Measurements from ENCODE around the gene ZNF169.
"Not testable (repeated sequence)": the region's sequence is repeated elsewhere in the genome, so short reads cannot be mapped to it uniquely, and the experiment has no call there.

The ZNF169 gene

DNA sequence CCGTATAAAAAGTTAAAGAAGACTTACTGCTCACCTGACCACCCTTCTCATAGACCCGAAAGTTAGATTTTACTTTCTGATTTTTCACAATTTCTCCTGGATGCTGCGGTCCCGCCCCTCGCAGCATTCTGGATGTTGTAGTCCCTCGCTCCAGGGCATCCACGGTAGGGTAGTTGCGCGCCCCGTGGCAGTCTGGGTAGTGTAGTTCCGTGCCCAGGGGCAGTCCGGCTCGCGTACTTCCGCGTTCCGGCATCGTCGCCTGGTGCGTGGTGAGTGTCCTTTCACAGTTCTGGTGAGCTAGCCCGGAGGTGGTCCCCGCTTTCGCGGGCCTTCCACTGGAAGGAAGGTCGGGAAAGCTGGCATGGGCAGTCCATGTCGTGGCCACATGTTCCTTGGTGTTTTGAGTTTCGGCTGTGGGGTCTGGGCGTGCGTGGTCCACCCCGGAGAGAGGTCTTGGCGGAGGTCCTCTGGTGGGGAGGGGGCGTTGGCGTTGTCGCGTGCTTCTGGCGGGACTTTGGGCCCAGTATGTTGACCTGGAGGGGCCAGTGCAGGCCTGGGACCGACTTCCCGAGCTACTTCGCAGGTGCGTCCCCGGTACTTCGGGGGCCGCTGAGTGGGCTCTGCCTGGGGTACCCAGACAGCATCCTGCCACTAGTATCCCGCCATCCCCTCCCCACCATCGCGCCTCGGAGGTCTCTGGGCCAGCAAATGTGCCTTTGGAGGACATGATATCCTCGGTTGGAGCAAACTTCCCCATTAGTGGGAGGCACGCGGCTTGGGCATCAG lies at the start of gene ZNF169:
Gene ZNF169 (plus strand): TSS at position 222 of the 786 bp plus-strand sequence. CDS start 19,515 bp downstream, outside the sequence.
- DNase-seq (ENCODE audit: low spot score): peak; percentile 82

DNA sequence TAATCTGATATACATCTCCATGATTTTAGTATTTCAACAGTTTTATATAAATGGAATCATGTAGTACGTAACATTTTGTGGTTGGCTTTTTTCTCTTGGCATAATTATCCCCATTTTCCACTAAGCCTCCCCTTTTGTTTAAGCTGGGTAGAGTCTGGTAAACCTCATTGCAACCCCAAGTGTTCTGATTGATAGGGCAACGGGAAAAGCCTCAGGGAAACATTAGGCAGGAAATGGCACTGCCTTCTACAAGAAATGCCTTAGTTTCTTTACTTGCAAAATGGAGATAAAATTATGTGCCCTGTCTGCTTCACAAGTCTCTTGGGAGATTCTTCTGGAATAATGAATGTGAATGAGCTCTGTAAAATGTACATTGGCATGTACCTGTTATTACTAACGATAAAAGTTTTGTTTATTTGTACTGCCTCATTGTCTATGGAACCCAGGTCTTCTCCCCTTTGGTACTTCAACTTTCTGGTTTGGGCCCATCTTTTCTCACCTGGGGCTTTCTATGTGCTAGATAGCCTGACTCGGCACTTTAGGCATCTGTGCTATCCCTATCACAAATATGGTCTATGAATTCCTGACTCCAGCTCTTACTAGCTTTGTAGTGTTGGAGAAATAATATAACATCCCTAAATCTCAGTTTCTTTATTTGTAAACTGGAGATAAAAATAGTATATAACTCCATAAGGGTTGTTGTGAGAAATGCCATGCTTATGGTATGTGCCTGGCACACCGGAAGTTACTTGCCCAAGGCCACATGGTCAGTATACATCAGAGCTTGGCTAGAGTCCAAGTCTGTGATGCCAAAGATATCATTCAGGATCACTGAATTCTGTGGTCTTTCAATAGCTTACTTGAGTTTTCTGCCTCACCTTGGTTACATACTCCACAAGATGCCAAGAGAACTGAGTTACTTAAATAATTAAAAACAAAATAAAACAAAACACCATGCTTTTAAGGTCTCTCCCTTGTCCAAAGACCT lies 48.2 kb upstream of the ZNF169 start:
- no peak for DNase-seq (ENCODE audit: low spot score)

DNA sequence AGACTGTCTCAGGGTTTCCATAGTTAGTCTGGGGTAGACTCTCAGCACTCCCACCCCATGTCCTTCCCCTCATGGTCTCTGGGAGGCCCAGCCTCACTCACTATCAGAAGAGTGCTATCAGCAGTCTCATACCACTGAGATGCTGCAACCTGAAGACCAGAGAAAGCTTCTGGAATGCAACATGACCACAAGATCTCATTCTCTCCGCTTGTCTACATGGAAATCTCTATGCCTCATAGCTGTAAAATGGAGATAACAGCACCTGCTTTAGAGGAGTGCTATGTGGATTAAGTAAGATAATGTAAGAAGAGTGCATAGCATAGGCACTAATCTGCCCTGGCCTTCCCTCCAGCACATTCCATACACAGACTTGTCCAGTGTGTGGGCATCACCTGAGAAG lies 47.0 kb upstream of the ZNF169 start:
- DNase-seq (ENCODE audit: low spot score): no peak

DNA sequence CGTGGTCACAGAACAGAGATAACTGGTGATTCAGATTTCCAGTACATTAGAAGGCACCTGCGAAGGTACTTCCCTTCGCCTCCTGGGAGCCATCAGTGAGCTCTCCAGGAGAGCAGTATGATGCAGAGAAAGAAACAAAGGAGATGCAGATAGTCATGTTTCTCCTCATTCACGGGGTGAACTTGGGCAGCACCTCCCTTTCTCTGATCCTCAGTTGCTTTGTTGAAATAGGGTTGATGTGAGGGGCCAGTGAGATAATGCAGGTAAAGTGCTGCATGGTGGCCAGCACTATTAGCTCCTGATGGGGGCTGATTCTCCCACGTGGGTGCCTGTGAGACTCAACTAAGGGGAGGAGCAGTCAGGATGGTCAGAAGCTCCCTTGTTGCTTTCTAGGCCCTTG lies 46.6 kb upstream of the ZNF169 start:
- no peak for DNase-seq (ENCODE audit: low spot score)

DNA sequence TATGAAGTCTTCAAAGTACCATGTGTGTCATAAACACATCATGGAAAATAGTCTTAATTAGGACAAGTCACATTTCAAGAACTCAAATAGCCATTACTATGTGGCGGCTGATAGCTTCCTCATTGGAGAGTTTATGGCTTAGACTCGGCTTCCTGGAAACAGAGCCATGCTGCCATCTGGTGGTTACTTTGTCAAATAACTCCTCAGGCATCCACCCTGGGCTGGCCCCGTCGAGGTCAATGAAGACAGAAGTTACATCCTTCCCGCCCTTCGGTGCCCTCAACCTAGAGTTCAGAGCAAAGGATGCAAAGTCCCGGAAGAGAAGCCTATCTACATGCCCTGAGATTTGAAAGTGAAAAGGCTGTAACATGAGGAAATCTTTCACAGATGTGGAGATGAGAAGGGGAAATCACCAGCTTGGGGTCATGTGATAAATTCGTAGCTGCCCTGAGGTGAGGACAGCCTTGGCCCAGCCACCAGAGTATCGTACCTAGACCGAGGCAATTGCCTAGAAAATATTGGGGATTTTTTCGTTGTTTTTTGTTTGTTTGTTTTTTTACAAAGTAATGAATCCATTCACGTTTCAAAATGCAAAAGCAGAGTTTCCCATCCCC lies 45.5 kb upstream of the ZNF169 start:
- DNase-seq (ENCODE audit: low spot score): peak; percentile 70

DNA sequence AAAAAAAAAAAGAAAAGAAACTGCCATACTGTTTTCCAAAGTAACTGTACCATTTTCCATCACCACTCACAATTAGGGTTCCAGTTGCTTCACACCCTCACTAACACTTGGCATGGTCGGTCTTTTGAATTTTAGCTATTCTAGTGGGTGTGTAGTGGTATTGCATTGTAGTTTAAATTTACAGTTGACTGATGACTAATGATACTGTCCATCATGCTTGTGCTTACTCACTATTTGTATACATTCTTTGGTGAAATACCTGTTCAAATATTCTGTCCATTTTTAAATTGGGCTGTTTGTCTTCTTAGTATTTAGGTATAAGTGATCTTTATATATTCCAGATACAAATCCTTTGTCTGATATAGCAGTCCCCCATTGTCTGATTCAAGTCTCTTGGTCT lies 36.2 kb upstream of the ZNF169 start:
- no peak for DNase-seq (ENCODE audit: low spot score)

DNA sequence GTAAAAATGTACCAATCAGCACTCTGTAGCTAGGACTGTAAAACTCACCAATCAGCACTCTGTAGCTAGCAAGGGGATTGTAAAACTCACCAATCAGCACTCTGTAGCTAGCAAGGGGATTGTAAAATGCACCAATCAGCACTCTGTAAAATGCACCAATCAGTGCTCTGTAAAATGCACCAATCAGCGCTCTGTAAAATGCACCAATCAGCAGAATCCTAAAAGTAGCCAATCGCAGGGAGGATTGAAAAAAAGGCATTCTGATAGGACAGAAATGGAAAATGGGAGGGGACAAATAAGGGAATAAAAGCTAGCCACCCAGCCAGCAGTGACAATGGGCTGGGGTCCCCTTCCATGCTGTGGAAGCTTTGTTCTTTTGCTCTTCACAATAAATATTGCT lies 33.7 kb upstream of the ZNF169 start:
- DNase-seq (ENCODE audit: low spot score): not testable (repeated sequence)

DNA sequence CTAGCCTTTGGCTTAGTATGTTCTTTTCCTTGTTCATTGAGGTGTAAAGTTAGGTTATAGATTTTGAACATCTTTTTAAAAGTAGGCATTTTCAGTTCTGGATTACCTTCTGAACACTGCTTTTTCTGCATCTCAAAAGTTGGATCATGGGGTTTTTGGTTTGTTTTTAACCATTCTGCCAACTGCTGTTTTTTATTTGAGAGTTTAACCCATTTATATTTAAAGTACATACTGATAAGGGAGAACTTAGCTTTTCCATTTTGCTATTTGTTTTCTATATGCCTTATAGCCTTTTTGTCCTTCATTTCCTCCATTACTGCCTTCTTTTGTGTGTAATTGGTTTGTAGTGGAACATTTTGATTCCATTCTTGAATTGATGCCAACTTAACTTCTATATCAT lies 30.5 kb upstream of the ZNF169 start:
- no peak for DNase-seq (ENCODE audit: low spot score)

DNA sequence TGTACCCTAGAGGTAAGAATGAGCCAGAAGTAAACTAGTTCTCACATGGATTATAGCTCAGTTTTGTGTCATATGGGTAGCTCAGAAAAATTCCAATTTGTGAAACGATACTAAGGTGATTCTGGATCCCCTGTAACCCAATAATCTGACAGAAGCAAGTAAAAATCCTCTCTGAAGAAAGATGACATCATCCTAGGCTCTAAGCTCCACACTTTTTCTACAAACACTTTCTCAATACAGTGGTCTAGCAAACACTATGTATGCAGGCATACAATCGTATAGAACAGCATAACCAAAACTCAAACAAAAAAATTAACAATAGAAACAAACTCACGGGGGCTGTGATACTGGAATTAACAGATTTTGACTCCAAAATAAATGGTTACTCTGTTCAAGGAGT lies 26.7 kb upstream of the ZNF169 start:
- DNase-seq (ENCODE audit: low spot score): no peak

DNA sequence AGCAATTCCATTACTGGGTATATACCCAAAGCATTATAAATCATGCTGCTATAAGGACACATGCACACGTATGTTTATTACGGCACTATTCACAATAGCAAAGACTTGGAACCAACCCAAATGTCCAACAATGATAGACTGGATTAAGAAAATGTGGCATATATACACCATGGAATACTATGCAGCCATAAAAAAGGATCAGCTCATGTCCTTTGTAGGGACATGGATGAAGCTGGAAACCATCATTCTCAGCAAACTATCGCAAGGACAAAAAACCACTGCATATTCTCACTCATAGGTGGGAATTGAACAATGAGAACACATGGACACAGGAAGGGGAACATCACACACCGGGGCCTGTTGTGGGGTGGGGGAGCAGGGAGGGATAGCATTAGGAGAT lies 18.0 kb upstream of the ZNF169 start:
- DNase-seq (ENCODE audit: low spot score): not testable (repeated sequence)

DNA sequence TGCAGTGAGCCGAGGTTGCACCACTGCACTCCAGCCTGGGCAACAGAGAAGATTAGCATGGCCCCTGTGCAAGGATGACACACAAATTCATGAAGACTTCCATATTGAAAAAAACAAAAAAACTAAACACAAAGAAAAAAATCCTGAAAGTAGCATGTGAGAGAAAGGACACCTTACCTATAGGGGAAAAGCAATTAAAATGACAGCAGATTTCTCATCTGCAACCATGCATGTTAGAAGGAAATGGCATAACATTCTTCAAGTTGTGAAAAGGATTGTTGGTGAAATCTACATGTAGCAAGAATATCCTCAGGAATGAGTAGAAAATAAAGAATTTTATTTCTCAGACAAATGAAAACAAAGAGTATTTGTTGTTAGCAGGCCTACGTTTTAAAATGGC lies 13.4 kb upstream of the ZNF169 start:
- no peak for DNase-seq (ENCODE audit: low spot score)

DNA sequence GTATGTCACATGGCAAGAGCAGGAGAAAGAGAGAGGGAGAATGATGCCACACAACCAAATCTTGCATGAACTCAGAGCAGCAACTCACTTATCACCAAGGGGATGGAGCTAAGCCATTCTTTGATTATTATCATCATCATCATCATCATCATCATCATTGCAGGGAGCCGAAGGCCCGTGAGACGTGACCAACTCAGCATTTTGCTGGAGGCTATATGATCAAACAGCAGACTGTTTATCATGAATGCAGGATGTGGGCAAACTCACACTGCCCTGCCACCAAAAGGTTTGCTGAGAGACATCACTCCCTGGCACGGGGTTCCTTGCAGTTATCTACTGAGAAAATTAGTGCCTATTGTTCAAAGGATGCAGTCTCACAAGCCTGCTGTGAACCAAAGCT lies 8.6 kb upstream of the ZNF169 start:
- DNase-seq (ENCODE audit: low spot score): no peak

DNA sequence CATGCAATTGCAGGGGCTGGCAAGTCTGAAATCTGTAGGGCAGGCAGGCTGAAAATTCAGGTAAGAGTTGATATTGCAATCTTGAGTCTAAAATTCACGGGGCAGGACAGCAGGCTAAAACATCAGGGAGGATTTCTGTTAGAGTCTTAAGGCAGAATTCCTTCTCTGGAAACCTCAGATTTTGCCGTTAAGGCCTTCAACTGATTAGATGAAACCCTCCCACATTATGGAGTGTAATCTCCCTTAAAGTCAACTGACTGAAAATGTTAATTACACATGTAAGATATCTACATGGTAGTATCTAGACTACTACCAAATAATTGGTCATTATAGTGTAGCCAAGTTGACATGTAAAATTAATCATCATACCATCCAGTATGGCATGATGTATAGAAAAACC lies 3.1 kb upstream of the ZNF169 start:
- no peak for DNase-seq (ENCODE audit: low spot score)

DNA sequence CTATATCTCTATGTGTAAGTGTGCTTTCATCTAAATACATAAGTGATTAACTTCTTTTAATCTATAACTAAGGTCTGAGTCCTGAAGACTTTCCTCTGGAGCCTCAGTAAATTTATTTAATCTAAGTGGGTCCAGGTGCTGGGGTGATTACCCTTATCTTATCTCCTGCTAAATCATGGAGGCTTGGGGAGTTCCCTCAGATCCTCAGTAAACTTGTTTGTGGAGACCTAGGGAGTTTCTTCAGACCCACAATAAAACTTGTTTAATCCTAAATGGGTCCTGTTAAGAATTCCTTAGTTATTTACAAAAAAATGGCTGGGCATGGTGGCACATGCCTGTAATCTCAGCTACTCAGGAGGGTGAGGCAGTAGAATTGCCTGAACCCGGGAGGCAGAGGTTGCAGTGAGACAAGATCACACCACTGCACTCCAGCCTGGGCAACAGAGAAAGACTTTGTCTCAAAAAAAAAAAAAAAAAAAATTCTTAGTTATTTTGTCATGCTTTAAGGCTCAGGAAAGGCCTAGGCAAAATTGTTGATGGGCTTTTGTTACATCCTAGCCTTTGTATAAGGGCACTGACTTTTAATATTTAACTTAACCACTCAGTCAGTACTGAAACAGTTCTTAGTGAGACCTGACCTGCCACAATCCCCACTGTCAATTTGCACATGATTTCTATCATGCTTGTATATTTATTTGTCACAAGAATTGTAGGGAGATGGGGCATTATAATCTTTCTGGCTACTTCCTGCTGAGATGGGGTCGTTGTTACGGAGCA lies 6.7 kb downstream of the ZNF169 start:
- not testable (repeated sequence) for DNase-seq (ENCODE audit: low spot score)

DNA sequence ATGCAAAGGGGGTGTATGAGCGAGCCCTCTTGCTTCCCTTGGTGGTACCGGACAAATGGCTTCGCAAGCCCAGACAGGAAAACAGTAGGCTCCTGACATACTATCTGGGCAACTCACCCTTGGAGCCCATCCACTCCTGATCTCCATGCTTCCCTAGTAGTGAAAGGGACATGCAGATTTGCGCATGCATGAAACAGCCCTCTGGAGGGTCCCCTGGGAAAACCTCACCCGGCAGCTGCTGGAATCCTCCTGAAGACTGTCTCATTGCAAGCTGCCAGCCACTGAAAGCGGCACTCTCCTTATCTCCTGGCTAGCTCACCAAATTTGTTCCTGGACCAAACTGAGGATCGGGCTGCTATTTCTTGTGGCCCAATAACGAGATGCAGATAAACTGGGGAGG lies 10.2 kb downstream of the ZNF169 start:
- no peak for DNase-seq (ENCODE audit: low spot score)

DNA sequence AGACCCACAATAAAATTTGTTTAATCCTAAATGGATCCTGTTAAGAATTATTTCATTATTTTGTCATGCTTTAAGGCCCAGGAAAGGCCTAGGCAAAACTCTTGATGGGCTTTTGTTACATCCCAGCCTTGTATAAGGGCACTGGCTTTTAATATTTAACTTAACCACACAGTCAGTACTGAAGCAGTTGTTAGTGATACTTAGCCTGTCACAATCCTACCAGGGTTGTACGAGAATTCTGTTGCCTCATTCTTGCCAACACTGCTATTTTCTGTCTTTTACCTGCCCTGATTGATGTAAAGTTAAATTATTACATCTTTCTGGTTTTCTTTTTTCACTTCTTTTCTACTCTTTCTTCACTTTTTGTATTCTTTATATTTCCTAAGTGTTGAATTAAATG lies 10.9 kb downstream of the ZNF169 start:
- DNase-seq (ENCODE audit: low spot score): no peak

DNA sequence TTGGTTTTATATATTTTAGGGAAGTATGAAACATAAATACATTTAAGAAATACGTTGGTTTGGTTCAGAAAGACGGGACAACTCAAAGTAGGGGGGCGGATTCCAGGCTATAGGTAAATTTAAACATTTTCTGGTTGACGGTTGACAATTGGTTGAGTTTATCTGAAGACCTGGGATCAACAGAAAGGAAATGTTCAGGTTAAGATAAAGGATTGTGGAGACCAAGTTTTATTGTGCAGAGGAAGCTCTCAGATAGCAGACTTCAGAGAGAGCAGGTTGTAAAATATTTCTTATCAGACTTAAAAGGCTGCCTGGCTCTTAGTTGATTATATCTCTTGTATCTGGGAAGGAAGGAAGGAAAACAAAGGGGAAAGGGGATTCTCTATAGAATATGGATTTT lies 17.9 kb downstream of the ZNF169 start:
- not testable (repeated sequence) for DNase-seq (ENCODE audit: low spot score)

DNA sequence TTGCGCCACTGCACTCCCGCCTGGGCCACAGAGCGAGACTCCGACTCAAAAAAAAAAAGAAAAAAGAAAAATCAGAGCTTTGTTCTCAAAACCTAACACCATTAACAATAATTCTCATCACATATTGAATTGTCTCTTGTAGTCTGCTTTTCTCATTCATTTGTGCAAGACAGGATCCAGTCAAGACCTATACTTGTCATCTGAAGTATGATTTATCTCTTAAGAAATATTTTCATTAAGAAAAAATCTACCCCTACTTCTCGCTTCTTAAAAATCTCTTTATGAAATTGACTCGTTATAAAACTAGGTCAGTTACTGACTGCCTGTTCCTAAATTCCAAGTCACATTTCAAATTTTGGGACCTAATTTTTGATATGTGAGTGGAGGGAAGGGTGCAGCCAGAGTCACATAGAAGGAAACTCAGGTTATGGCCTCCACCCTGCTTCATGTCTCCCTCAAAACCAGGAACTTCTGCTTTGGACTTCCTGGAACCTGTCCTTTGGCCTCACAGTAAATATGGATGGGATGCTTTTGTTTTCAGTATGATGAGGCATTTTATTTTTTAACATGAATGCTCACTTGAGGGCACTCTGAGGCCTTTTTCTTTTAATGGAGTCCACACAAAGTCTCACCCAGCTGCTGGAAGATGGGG lies 18.9 kb downstream of the ZNF169 start:
- no peak for DNase-seq (ENCODE audit: low spot score)

DNA sequence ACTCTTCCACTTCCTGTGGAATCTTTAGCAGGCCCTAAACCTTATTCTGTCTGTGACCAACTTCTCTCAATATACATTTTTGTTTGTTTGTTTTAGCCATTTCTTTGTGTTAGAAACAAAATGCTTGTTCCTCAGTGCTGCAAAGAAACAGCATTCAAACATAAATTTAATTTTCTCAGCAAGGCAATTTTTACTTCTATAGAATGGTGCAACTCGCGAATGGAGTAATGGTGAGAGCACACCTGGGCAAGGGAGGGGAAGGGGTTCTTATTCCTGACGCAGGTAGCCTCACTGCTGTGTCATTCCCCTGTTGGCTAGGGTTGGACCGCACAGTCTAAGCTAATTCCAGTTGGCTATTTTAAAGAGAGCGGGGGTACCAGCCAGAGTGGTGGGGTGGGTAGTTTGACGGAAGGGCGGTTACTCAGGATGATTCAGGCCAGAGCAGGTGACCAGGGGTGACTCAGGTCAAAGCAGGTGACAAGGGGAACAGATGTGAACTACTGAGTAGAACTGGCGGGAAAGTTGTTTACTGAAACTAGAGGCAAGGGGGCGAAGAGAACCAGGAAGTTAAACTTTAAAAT lies 21.4 kb downstream of the ZNF169 start:
- DNase-seq (ENCODE audit: low spot score): no peak

DNA sequence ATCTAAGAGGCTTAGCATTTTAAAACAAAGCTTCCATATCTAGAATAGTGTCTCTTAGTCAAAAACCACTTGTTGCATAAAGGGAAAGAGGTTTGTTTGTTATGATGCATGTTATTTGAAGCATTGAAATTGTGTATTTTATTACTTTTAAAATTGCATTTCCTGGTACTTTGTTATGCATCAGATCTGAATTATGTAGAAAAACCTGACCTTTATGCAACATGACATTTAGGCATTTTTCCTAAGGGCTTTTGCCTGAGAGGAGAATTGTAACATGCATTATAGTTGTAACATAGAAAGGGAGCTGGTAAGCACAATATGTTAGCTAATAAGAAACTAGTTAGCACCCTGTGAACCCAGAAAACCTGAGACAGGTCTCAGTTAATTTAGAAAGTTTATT lies 22.0 kb downstream of the ZNF169 start:
- no peak for DNase-seq (ENCODE audit: low spot score)

DNA sequence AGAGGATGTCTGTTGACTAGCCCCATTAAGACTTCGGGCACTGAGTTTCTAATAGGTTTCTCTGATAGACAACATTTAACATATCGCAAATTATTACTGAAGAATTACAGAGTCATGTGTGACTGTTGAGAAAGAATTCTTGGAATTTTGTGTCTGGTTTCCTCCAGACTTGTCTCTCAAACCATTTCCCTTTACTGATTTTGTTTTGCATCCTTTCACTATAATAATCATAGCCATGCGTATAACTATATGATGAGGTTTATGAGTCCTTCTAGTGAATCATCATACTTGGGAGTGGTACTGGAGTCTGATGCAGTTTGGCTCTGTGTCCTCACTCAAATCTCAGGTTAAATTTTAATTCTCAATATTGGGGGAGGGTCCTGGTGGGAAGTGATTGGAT lies 27.0 kb downstream of the ZNF169 start:
- DNase-seq (ENCODE audit: low spot score): no peak

Data from kidney capillary endothelial cell (primary cell).